ENCODE data around the gene TP53. TPM values are rescaled to one million over a fixed set of nuclear protein-coding genes. Genes with fewer than 3 reads are reported as not detected.

Gene TP53
- total RNA-seq, 1 donor from 2014 or later: 41.7 TPM

GRCh38 chr17:7714721-7715594 is 27.7 kb upstream of the TP53 start:
- Histone ChIP-seq H3K27me3 (peaks cover 43% of the 10 kb centered on the region), H3K4me1 (peaks cover 6% of the 10 kb centered on the region), H3K27ac (no peak overlapping the region), H3K4me3 (no peak overlapping the region), H3K9me3 (no peaks in the 10 kb centered on the region), H3K36me3 (no peaks in the 10 kb centered on the region)
- ATAC-seq (no peak), DNase-seq (no peak)
- no peak for TF ChIP-seq CTCF (IDR thresholded peaks at IDR 0.05)
- intact Hi-C loops (cut with DNase I): no loop called here

GRCh38 chr17:7713782-7714181 is 26.5 kb upstream of the TP53 start:
- intact Hi-C loops (cut with DNase I): no loop called here
- TF ChIP-seq CTCF (IDR thresholded peaks at IDR 0.05): no peak
- no peak for ATAC-seq

GRCh38 chr17:7712111-7712771 is 25.0 kb upstream of the TP53 start:
- intact Hi-C loops (cut with DNase I): no loop called here
- H3K27ac ChIP-seq: no peak overlapping the region
- TF ChIP-seq CTCF (IDR thresholded peaks at IDR 0.05): no peak
- no peak for ATAC-seq
- H3K9me3 ChIP-seq: no peaks in the 10 kb centered on the region
- DNase-seq: no peak
- peaks cover 57% of the 10 kb centered on the region for H3K27me3 ChIP-seq
- H3K36me3 ChIP-seq: no peaks in the 10 kb centered on the region
- H3K4me3 ChIP-seq: no peak overlapping the region
- H3K4me1 ChIP-seq: peaks cover 6% of the 10 kb centered on the region

More at GRCh38 chr17:7713782-7714181, 26.5 kb upstream of the TP53 start:
- no peaks in the 10 kb centered on the region for H3K9me3 ChIP-seq
- peaks cover 6% of the 10 kb centered on the region for H3K4me1 ChIP-seq
- no peak for DNase-seq
- peaks cover 44% of the 10 kb centered on the region for H3K27me3 ChIP-seq
- H3K4me3 ChIP-seq: no peak overlapping the region
- no peak overlapping the region for H3K27ac ChIP-seq
- H3K36me3 ChIP-seq: no peaks in the 10 kb centered on the region

- intact Hi-C loops (cut with DNase I): no loop called here
- Histone ChIP-seq H3K36me3 (no peaks in the 10 kb centered on the region), H3K4me1 (no peaks in the 10 kb centered on the region), H3K4me3 (no peak overlapping the region), H3K9me3 (no peaks in the 10 kb centered on the region), H3K27me3 (peaks cover 61% of the 10 kb centered on the region), H3K27ac (no peak overlapping the region)
- TF ChIP-seq CTCF (IDR thresholded peaks at IDR 0.05): no peak
- no peak for ATAC-seq
- no peak for DNase-seq
Measured at GRCh38 chr17:7711051-7711755, 23.9 kb upstream of the TP53 start.

GRCh38 chr17:7710301-7710700 is 23.0 kb upstream of the TP53 start:
- H3K27me3 ChIP-seq: peaks cover 61% of the 10 kb centered on the region
- H3K27ac ChIP-seq: no peak overlapping the region
- TF ChIP-seq CTCF (IDR thresholded peaks at IDR 0.05): no peak
- H3K4me1 ChIP-seq: peaks cover 2% of the 10 kb centered on the region
- H3K36me3 ChIP-seq: no peaks in the 10 kb centered on the region
- no peak for DNase-seq
- no peak overlapping the region for H3K4me3 ChIP-seq
- intact Hi-C loops (cut with DNase I): no loop called here
- peak; percentile 28 for ATAC-seq
- no peaks in the 10 kb centered on the region for H3K9me3 ChIP-seq

Measured in upper lobe of right lung (tissue), 1 donor.